NB4 (cell line): ENCODE measurements around the gene PAPSS1.

Source experiments
- POLR2A ChIP-seq: IDR thresholded peaks from 2 replicates; pipeline ENCODE4 v1.6.1; 2011; ENCODE audit warnings: mild to moderate bottlenecking; ENCODE audit not compliant: insufficient read length; ENCODE audit errors: extremely low read depth
- TF ChIP-seq, protein P1 (sequence below): IDR thresholded peaks from one replicate; pipeline ENCODE4 v1.5.1; 2012; ENCODE audit warnings: low read depth, low read length
- TF ChIP-seq, protein P2 (sequence below): IDR thresholded peaks from 2 replicates; pipeline ENCODE4 v1.6.1; 2011; ENCODE audit warnings: low read depth, low read length

DNA sequence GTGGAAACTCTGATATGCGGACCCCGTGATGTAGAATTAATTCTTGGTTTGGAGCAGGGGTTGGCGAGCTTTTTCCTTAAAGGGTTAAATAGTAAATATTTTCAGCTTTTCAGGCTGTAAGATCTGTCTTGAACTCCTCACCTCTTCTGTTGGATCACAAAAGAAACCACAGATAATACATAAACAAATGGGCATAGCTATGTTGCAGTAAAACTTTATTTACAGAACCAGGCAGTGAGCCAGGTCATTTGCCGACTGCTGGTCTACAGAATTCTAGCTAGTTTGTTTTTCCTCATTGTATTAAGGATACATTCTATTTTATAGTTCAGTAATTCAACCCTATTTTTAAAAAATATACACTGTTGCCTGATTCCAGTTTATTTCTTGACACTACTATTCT is 116.6 kb downstream of the PAPSS1 start:
- TF ChIP-seq, protein P1, sequence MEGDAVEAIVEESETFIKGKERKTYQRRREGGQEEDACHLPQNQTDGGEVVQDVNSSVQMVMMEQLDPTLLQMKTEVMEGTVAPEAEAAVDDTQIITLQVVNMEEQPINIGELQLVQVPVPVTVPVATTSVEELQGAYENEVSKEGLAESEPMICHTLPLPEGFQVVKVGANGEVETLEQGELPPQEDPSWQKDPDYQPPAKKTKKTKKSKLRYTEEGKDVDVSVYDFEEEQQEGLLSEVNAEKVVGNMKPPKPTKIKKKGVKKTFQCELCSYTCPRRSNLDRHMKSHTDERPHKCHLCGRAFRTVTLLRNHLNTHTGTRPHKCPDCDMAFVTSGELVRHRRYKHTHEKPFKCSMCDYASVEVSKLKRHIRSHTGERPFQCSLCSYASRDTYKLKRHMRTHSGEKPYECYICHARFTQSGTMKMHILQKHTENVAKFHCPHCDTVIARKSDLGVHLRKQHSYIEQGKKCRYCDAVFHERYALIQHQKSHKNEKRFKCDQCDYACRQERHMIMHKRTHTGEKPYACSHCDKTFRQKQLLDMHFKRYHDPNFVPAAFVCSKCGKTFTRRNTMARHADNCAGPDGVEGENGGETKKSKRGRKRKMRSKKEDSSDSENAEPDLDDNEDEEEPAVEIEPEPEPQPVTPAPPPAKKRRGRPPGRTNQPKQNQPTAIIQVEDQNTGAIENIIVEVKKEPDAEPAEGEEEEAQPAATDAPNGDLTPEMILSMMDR: no peak
- no peak for TF ChIP-seq POLR2A
- TF ChIP-seq, protein P2, sequence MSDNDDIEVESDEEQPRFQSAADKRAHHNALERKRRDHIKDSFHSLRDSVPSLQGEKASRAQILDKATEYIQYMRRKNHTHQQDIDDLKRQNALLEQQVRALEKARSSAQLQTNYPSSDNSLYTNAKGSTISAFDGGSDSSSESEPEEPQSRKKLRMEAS: no peak
